ENCODE results near the gene MYORG. TPM values are rescaled to one million over a fixed set of nuclear protein-coding genes. Genes with fewer than 3 reads are reported as not detected.

The MYORG gene
- total RNA-seq, 1 donor from 2014 or later: 4.4 TPM

GRCh38 chr9:34347800-34348158, 28.9 kb downstream of the MYORG start:
- no peak overlapping the region for H3K4me3 ChIP-seq
- H3K27me3 ChIP-seq: no peaks in the 10 kb centered on the region
- H3K27ac ChIP-seq: no peak overlapping the region
- no peaks in the 10 kb centered on the region for H3K4me1 ChIP-seq
- no peaks in the 10 kb centered on the region for H3K9me3 ChIP-seq
- DNase-seq (ENCODE audit: extremely low spot score in 2 of 2): no peak
- no peaks in the 10 kb centered on the region for H3K36me3 ChIP-seq
- intact Hi-C loops (cut with DNase I): no loop called here
- TF ChIP-seq CTCF (IDR thresholded peaks at IDR 0.05) (no peak), POLR2AphosphoS5 (IDR thresholded peaks at IDR 0.05; ENCODE audit: insufficient read depth in 1 of 2, low read depth in 1 of 2) (no peak), POLR2A (IDR thresholded peaks at IDR 0.05) (no peak)

GRCh38 chr9:34346873-34347799, 29.6 kb downstream of the MYORG start:
- H3K4me1 ChIP-seq: no peaks in the 10 kb centered on the region
- no peak for TF ChIP-seq CTCF (IDR thresholded peaks at IDR 0.05)
- TF ChIP-seq POLR2A (IDR thresholded peaks at IDR 0.05): no peak
- no peak for TF ChIP-seq POLR2AphosphoS5 (IDR thresholded peaks at IDR 0.05; ENCODE audit: insufficient read depth in 1 of 2, low read depth in 1 of 2)
- no peak for DNase-seq (ENCODE audit: extremely low spot score in 2 of 2)
- no peaks in the 10 kb centered on the region for H3K27me3 ChIP-seq
- H3K9me3 ChIP-seq: no peaks in the 10 kb centered on the region
- H3K27ac ChIP-seq: no peak overlapping the region
- H3K4me3 ChIP-seq: no peak overlapping the region
- no peaks in the 10 kb centered on the region for H3K36me3 ChIP-seq
- intact Hi-C loops (cut with DNase I): no loop called here

- Histone ChIP-seq H3K4me3 (no peak overlapping the region), H3K4me1 (no peaks in the 10 kb centered on the region), H3K36me3 (peaks cover 0 to 28% of the 10 kb centered on the region in 2 donors), H3K27me3 (no peaks in the 10 kb centered on the region), H3K27ac (no peak overlapping the region), H3K9me3 (no peaks in the 10 kb centered on the region)
- intact Hi-C loops (cut with DNase I): no loop called here
- TF ChIP-seq CTCF (IDR thresholded peaks at IDR 0.05) (no peak), POLR2AphosphoS5 (IDR thresholded peaks at IDR 0.05; ENCODE audit: insufficient read depth in 1 of 2, low read depth in 1 of 2) (no peak), POLR2A (IDR thresholded peaks at IDR 0.05) (no peak)
- DNase-seq (ENCODE audit: extremely low spot score in 2 of 2): no peak
Measured at GRCh38 chr9:34343605-34344004, 33.1 kb downstream of the MYORG start.

- DNase-seq (ENCODE audit: extremely low spot score in 2 of 2): no peak
- no peak for TF ChIP-seq POLR2AphosphoS5 (IDR thresholded peaks at IDR 0.05; ENCODE audit: insufficient read depth in 1 of 2, low read depth in 1 of 2)
- Histone ChIP-seq H3K4me3 (no peak overlapping the region), H3K4me1 (no peaks in the 10 kb centered on the region), H3K27ac (no peak overlapping the region), H3K9me3 (no peaks in the 10 kb centered on the region), H3K36me3 (peaks cover 0 to 29% of the 10 kb centered on the region in 2 donors), H3K27me3 (no peaks in the 10 kb centered on the region)
- intact Hi-C loops (cut with DNase I): no loop called here
Measured at GRCh38 chr9:34343090-34343489, 33.6 kb downstream of the MYORG start.

- Histone ChIP-seq H3K27ac (no peak overlapping the region), H3K4me3 (no peak overlapping the region), H3K9me3 (no peaks in the 10 kb centered on the region), H3K36me3 (peaks cover 0 to 29% of the 10 kb centered on the region in 2 donors), H3K4me1 (no peaks in the 10 kb centered on the region), H3K27me3 (no peaks in the 10 kb centered on the region)
- intact Hi-C loops (cut with DNase I): no loop called here
- no peak for TF ChIP-seq CTCF (IDR thresholded peaks at IDR 0.05)
- no peak for TF ChIP-seq POLR2A (IDR thresholded peaks at IDR 0.05)
- TF ChIP-seq POLR2AphosphoS5 (IDR thresholded peaks at IDR 0.05; ENCODE audit: insufficient read depth in 1 of 2, low read depth in 1 of 2): no peak
- no peak for DNase-seq (ENCODE audit: extremely low spot score in 2 of 2)
Measured at GRCh38 chr9:34341659-34342295, 34.9 kb downstream of the MYORG start.

All from vagina (tissue), 2 donors.